Upper lobe of left lung (tissue), 6 donors: ENCODE data around the gene GON7. TPM values are rescaled to one million over a fixed set of nuclear protein-coding genes. Genes with fewer than 3 reads are reported as not detected.

Experiments used
- ATAC-seq, 2 donors: fragments of 200-7000 bp; cut with Tn5 transposase; one replicate each; pipeline ENCODE4 v1.9.1; 2022; ENCODE audit warnings: mild to moderate bottlenecking in 2 of 2, moderate library complexity in 2 of 2; ENCODE audit not compliant: low FRiP score in 2 of 2
- DNase-seq, 2 donors: peaks; one replicate each; pipeline ENCODE4 v3.0.0-alpha.2; 2019 to 2020
- H3K27ac ChIP-seq, 4 donors: fragments of 200-600 bp; sonication (generic); one replicate each; pipeline ENCODE4 v1.5.1; 2016 to 2019
- H3K27me3 ChIP-seq, 4 donors: fragments of 200-600 bp; sonication (generic); one replicate each; pipeline ENCODE4 v1.5.1; 2017 to 2019
- H3K36me3 ChIP-seq, 4 donors: fragments of 200-600 bp; sonication (generic); one replicate each; pipeline ENCODE4 v1.5.1; 2016 to 2019
- H3K4me1 ChIP-seq, 4 donors: fragments of 200-600 bp; sonication (generic); one replicate each; pipeline ENCODE4 v1.5.1; 2018 to 2019
- H3K4me3 ChIP-seq, 4 donors: fragments of 200-600 bp; sonication (generic); one replicate each; pipeline ENCODE4 v1.5.1; 2017 to 2019; ENCODE audit warnings: mild to moderate bottlenecking in 2 of 4, moderate library complexity in 1 of 4
- H3K9me3 ChIP-seq, 4 donors: fragments of 200-600 bp; sonication (generic); one replicate each; pipeline ENCODE4 v1.5.1; 2018 to 2019
- EP300 ChIP-seq, 4 donors: sonication (generic); formaldehyde crosslinking; IDR thresholded peaks; one replicate each; pipeline ENCODE4 v1.5.1; 2017; ENCODE audit warnings: antibody characterized with exemption in 4 of 4, control low read depth in 2 of 4
- POLR2A ChIP-seq, 4 donors: fragments of 450-650 bp; IDR thresholded peaks; one replicate each; pipeline ENCODE4 v1.5.1; 2016 to 2017; ENCODE audit warnings: antibody characterized with exemption in 4 of 4, mild to moderate bottlenecking in 2 of 4
- POLR2AphosphoS5 ChIP-seq, 2 donors: sonication (generic); formaldehyde crosslinking; IDR thresholded peaks; one replicate each; pipeline ENCODE4 v1.5.1; 2017; ENCODE audit warnings: antibody characterized with exemption in 2 of 2
- WGBS, 2 donors: methylation state at CpG; one replicate each; pipeline ENCODE4 v1.1.5; 2017 to 2018; 5-methylcytosine and 5-hydroxymethylcytosine counted together
- total RNA-seq, 6 donors: library from RNA; depleted of rRNA in 4 of 6; stranded (reverse); fragments of >200 nt in 4 of 6; gene quantifications; one replicate each; pipeline versions ENCODE4 v1.1.0 to v1.2.1, GENCODE V29; 2016 to 2021
- TF ChIP-seq, protein P1 (sequence below), 6 experiments: fragments of 450-650 bp in 4 of 6; fragments of 200-600 bp in 2 of 6; sonication (generic) in 2 of 6; IDR thresholded peaks; one replicate each; pipeline ENCODE4 v1.5.1; 2016 to 2019; ENCODE audit warnings: antibody characterized with exemption in 6 of 6
- donor health status: DM: no; HTN: no; CAD: no; lungs with moderate emphysema.
- donor health status: DM: no; HTN: yes; CAD: no; lungs with severe emphysema.

Gene GON7
- total RNA-seq, 6 donors from 2014 or later = 7.5 to 31.1 (median 14.7) TPM

GRCh38 chr14:93207468-93208308 is 823 bp upstream of the GON7 start:
- peaks cover 8 to 23% (median 13%) of the 10 kb centered on the region in 4 donors for H3K36me3 ChIP-seq
- no peaks in the 10 kb centered on the region for H3K9me3 ChIP-seq
- H3K4me3 ChIP-seq = peak overlapping the region; percentile 69 to 99 (median 86)
- peaks cover 21 to 40% (median 26%) of the 10 kb centered on the region in 4 donors for H3K4me1 ChIP-seq
- H3K27ac ChIP-seq = peak overlapping the region; percentile 81 to 93 (median 88)
- TF ChIP-seq POLR2A (IDR thresholded peaks at IDR 0.05) = no peak
- TF ChIP-seq, protein P1, sequence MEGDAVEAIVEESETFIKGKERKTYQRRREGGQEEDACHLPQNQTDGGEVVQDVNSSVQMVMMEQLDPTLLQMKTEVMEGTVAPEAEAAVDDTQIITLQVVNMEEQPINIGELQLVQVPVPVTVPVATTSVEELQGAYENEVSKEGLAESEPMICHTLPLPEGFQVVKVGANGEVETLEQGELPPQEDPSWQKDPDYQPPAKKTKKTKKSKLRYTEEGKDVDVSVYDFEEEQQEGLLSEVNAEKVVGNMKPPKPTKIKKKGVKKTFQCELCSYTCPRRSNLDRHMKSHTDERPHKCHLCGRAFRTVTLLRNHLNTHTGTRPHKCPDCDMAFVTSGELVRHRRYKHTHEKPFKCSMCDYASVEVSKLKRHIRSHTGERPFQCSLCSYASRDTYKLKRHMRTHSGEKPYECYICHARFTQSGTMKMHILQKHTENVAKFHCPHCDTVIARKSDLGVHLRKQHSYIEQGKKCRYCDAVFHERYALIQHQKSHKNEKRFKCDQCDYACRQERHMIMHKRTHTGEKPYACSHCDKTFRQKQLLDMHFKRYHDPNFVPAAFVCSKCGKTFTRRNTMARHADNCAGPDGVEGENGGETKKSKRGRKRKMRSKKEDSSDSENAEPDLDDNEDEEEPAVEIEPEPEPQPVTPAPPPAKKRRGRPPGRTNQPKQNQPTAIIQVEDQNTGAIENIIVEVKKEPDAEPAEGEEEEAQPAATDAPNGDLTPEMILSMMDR (IDR thresholded peaks at IDR 0.05) = peak in 2 of 6 experiments; percentile 40 to 42
- no peak for TF ChIP-seq POLR2AphosphoS5 (IDR thresholded peaks at IDR 0.05)
- no peak for TF ChIP-seq EP300 (IDR thresholded peaks at IDR 0.05)
- ATAC-seq (peak; percentile 84 to 88), DNase-seq (peak in 1 of 2 donors; percentile 51)
- no peaks in the 10 kb centered on the region for H3K27me3 ChIP-seq
- 0 to 1% methylated on average over 20 to 23 of the region's 23 CpGs for WGBS, 2 donors

- H3K27me3 ChIP-seq = no peaks in the 10 kb centered on the region
- 81 to 92% methylated on average over 7 of the region's 7 CpGs for WGBS, 2 donors
- H3K36me3 ChIP-seq = no peaks in the 10 kb centered on the region
- no peak overlapping the region for H3K4me3 ChIP-seq
- DNase-seq (no peak), ATAC-seq (no peak)
- TF ChIP-seq POLR2AphosphoS5 (IDR thresholded peaks at IDR 0.05) (no peak), EP300 (IDR thresholded peaks at IDR 0.05) (no peak), POLR2A (IDR thresholded peaks at IDR 0.05) (no peak)
- TF ChIP-seq, protein P1 (IDR thresholded peaks at IDR 0.05) = no peak
- H3K9me3 ChIP-seq = no peaks in the 10 kb centered on the region
- no peak overlapping the region for H3K27ac ChIP-seq
- peaks cover 10 to 15% (median 11%) of the 10 kb centered on the region in 4 donors for H3K4me1 ChIP-seq
These were observed 5.6 kb downstream of the GON7 start for GRCh38 chr14:93201155-93201704.

DNA sequence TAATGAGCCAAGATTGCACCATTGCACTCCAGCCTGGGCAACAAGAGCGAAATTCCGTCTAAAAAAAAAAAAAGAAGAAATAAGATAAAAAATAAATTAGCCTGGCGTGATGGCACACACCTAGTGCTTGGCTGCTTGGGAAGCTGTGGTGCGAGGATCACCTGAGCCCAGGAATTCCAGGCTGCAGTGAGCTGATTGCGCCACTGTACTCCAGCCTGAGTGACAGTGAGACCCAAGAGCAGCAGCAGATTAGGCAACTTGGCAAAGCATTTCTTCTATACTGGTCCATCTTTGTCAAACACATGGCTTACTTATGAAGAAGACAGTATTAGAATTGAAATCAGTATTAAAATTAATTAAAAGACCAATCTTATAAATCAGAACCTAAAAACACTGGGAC is 6.3 kb downstream of the GON7 start:
- no peaks in the 10 kb centered on the region for H3K27me3 ChIP-seq
- no peak overlapping the region for H3K4me3 ChIP-seq
- no peaks in the 10 kb centered on the region for H3K36me3 ChIP-seq
- peak in 1 of 2 donors; percentile 87 for DNase-seq
- peaks cover 4 to 8% (median 5%) of the 10 kb centered on the region in 4 donors for H3K4me1 ChIP-seq
- 63 to 72% methylated on average over 5 of the region's 5 CpGs for WGBS, 2 donors
- peak overlapping the region in 2 of 4 donors; percentile 22 to 45 for H3K27ac ChIP-seq
- H3K9me3 ChIP-seq = no peaks in the 10 kb centered on the region
- peak in 1 of 2 donors; percentile 26 for ATAC-seq
- peak in 1 of 4 donors; percentile 80 for TF ChIP-seq EP300 (IDR thresholded peaks at IDR 0.05)
- TF ChIP-seq, protein P1 (IDR thresholded peaks at IDR 0.05) = no peak
- no peak for TF ChIP-seq POLR2A (IDR thresholded peaks at IDR 0.05)
- peak in 1 of 2 donors; percentile 31 for TF ChIP-seq POLR2AphosphoS5 (IDR thresholded peaks at IDR 0.05)

- DNase-seq (no peak), ATAC-seq (no peak)
- WGBS, 2 donors = 83 to 84% methylated on average over 4 of the region's 4 CpGs
These were observed 7.8 kb downstream of the GON7 start for GRCh38 chr14:93199031-93199430.

More at GRCh38 chr14:93199031-93199430, 7.8 kb downstream of the GON7 start:
- H3K4me3 ChIP-seq = no peak overlapping the region
- no peaks in the 10 kb centered on the region for H3K27me3 ChIP-seq
- no peaks in the 10 kb centered on the region for H3K9me3 ChIP-seq
- H3K4me1 ChIP-seq = no peaks in the 10 kb centered on the region
- no peak for TF ChIP-seq EP300 (IDR thresholded peaks at IDR 0.05)
- no peak for TF ChIP-seq POLR2A (IDR thresholded peaks at IDR 0.05)
- TF ChIP-seq, protein P1 (IDR thresholded peaks at IDR 0.05) = no peak
- TF ChIP-seq POLR2AphosphoS5 (IDR thresholded peaks at IDR 0.05) = no peak
- no peaks in the 10 kb centered on the region for H3K36me3 ChIP-seq
- no peak overlapping the region for H3K27ac ChIP-seq
